Measurements from ENCODE around the gene BRF1.

DNA sequence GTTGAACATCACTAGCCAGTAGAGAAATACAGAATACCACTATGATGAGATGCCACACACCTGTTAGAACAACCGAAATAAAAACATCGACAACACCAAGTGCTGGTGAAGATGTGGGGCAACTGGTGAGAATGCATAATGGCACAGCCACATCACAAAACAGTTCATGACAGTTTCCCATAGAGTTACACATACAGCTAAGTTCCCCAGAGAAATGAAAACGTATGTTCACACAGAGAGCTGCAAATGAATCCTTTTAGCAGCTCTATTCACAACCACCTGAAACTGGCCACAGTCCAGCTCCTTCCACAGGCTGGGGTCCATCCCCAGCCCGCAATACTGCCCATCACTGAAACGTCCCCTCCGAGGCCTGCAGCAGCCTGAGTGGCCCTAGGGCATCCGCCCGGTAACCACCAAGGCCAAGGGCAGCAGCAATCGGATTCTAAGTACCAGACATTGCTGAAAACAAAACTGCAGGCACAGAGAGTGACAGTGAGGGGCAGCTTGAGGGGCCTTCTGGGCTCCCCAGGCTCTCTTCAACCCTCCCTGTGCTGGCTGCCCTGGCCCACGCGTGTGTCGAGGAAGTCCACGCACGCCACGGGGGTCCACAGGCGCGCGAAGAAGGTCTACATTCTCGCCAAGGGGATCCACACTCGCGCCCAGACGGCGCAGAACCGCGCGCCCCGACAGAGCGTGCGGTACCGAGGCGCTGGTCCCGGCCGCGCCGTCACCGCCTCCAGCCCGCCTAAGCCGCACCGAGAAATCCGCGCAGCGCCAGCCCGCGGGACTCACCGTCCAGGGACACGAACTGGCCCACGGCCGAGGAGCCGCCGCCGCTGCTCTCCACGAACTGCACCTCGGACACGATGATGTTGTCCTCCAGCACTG, 903 bp downstream of the BRF1 start:
- TF ChIP-seq, protein P1, sequence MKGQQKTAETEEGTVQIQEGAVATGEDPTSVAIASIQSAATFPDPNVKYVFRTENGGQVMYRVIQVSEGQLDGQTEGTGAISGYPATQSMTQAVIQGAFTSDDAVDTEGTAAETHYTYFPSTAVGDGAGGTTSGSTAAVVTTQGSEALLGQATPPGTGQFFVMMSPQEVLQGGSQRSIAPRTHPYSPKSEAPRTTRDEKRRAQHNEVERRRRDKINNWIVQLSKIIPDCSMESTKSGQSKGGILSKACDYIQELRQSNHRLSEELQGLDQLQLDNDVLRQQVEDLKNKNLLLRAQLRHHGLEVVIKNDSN (IDR thresholded peaks at IDR 0.05), result no peak
- no peak for TF ChIP-seq EGR1 (IDR thresholded peaks at IDR 0.05)
- TF ChIP-seq TEAD4 (IDR thresholded peaks at IDR 0.05), result no peak
- no peak for TF ChIP-seq YY1 (IDR thresholded peaks at IDR 0.05; ENCODE audit: low read depth)
- TF ChIP-seq, protein P2, sequence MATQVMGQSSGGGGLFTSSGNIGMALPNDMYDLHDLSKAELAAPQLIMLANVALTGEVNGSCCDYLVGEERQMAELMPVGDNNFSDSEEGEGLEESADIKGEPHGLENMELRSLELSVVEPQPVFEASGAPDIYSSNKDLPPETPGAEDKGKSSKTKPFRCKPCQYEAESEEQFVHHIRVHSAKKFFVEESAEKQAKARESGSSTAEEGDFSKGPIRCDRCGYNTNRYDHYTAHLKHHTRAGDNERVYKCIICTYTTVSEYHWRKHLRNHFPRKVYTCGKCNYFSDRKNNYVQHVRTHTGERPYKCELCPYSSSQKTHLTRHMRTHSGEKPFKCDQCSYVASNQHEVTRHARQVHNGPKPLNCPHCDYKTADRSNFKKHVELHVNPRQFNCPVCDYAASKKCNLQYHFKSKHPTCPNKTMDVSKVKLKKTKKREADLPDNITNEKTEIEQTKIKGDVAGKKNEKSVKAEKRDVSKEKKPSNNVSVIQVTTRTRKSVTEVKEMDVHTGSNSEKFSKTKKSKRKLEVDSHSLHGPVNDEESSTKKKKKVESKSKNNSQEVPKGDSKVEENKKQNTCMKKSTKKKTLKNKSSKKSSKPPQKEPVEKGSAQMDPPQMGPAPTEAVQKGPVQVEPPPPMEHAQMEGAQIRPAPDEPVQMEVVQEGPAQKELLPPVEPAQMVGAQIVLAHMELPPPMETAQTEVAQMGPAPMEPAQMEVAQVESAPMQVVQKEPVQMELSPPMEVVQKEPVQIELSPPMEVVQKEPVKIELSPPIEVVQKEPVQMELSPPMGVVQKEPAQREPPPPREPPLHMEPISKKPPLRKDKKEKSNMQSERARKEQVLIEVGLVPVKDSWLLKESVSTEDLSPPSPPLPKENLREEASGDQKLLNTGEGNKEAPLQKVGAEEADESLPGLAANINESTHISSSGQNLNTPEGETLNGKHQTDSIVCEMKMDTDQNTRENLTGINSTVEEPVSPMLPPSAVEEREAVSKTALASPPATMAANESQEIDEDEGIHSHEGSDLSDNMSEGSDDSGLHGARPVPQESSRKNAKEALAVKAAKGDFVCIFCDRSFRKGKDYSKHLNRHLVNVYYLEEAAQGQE (IDR thresholded peaks at IDR 0.05; ENCODE audit: low read depth), result no peak
- no peak for TF ChIP-seq RAD21 (IDR thresholded peaks at IDR 0.05; ENCODE audit: low read depth)

Data from Ishikawa (cell line).